Vagina (tissue), 2 donors: ENCODE results near the gene FAM117B.

Experiments
- CTCF ChIP-seq, 3 experiments: fragments of 450-650 bp in 2 of 3; fragments of 200-600 bp in 1 of 3; sonication (generic) in 1 of 3; IDR thresholded peaks; one replicate each; pipeline ENCODE4 v1.5.1; 2017 to 2019; ENCODE audit warnings: antibody characterized with exemption in 3 of 3, mild to moderate bottlenecking in 2 of 3, moderate library complexity in 2 of 3
- POLR2AphosphoS5 ChIP-seq, 2 donors: sonication (generic); formaldehyde crosslinking; IDR thresholded peaks; one replicate each; pipeline ENCODE4 v1.9.0; 2017; ENCODE audit warnings: antibody characterized with exemption in 2 of 2, mild to moderate bottlenecking in 2 of 2, low read depth in 1 of 2; ENCODE audit not compliant: insufficient read depth in 1 of 2

GRCh38 chr2:202762556-202762955 lies 127.8 kb downstream of the FAM117B start:
- TF ChIP-seq CTCF (IDR thresholded peaks at IDR 0.05) (no peak), POLR2AphosphoS5 (IDR thresholded peaks at IDR 0.05; ENCODE audit: insufficient read depth in 1 of 2, low read depth in 1 of 2) (no peak)
